ENCODE measurements around the gene ANKRD13B. TPM values are rescaled to one million over a fixed set of nuclear protein-coding genes. Genes with fewer than 3 reads are reported as not detected.

Gene ANKRD13B
- total RNA-seq, 1 donor from 2014 or later, result 36.1 TPM

DNA sequence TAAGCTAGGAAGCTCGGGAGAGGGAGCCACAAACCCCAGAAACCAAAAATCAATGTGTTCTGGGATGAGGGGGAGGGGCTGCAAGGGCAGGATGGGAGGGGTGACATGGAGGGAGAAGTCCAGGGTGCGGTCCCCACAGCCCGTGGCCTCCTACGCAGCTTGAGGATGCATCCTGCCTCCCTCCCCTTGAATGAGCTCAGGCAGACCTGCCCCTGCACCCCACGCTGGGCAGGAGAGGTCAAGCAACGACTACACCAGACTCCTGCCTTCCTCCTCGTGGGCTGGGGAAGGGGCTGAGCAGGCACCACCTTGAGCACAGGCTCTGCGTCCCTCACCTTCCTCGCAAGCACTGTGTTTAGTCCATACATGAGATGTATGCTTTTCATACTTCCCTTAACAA lies 3.9 kb downstream of the ANKRD13B start:
- no peaks in the 10 kb centered on the region for H3K36me3 Mint-ChIP-seq (ENCODE audit: unreplicated experiment)
- no peak for TF ChIP-seq CTCF (IDR thresholded peaks at IDR 0.05)
- no peak overlapping the region for H3K4me3 Mint-ChIP-seq (ENCODE audit: unreplicated experiment)
- H3K27me3 Mint-ChIP-seq (ENCODE audit: unreplicated experiment), result no peaks in the 10 kb centered on the region
- peaks cover 55% of the 10 kb centered on the region for H3K4me1 Mint-ChIP-seq (ENCODE audit: unreplicated experiment)
- no peak for DNase-seq (ENCODE audit: extremely low spot score, unreplicated experiment)
- no peaks in the 10 kb centered on the region for H3K9me3 Mint-ChIP-seq (ENCODE audit: unreplicated experiment)
- H3K27ac Mint-ChIP-seq (ENCODE audit: unreplicated experiment), result no peak overlapping the region

DNA sequence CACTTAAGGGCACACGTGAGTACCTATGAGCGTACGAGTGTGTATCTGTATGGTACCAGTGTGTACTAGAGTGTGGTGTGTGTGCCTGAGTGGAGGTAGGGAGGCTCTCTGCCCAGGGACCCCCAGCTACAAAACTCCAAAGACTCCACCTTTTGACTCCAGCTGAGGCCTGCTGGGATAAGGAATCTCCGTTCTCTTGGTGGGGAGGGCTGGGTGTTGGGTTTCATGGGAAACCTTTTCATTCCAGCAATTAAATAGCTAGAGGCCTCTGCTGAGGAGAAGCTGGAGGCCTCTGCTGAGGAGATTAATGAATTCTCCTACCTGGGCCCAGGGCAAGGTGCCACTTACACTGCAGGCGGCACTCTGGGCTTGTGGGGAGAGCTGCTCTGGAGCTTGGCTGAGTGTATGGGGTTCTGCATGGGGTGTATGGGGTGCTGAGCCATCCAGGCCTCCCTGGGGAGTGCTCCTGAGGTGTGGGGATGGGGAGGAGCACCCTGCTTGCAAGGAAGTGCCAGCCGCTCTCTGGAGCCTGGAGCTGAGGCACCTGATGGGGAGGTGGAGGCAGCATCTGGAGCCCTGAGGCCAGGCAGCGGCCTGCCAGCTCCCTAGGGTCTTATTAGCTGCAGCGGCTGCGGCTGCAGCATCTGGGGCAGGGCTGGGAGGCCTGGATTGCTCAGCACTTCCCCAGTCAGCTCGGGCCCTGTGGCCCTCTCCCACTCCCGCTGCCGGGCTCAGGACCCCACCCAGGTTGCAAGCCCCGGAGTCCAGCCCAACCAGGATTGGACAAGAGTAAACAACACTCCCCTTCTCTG lies 4.6 kb downstream of the ANKRD13B start:
- no peaks in the 10 kb centered on the region for H3K36me3 Mint-ChIP-seq (ENCODE audit: unreplicated experiment)
- peak overlapping the region; percentile 47 for H3K27ac Mint-ChIP-seq (ENCODE audit: unreplicated experiment)
- no peaks in the 10 kb centered on the region for H3K9me3 Mint-ChIP-seq (ENCODE audit: unreplicated experiment)
- DNase-seq (ENCODE audit: extremely low spot score, unreplicated experiment), result no peak
- H3K27me3 Mint-ChIP-seq (ENCODE audit: unreplicated experiment), result no peaks in the 10 kb centered on the region
- TF ChIP-seq CTCF (IDR thresholded peaks at IDR 0.05), result no peak
- H3K4me1 Mint-ChIP-seq (ENCODE audit: unreplicated experiment), result peaks cover 49% of the 10 kb centered on the region
- H3K4me3 Mint-ChIP-seq (ENCODE audit: unreplicated experiment), result no peak overlapping the region

DNA sequence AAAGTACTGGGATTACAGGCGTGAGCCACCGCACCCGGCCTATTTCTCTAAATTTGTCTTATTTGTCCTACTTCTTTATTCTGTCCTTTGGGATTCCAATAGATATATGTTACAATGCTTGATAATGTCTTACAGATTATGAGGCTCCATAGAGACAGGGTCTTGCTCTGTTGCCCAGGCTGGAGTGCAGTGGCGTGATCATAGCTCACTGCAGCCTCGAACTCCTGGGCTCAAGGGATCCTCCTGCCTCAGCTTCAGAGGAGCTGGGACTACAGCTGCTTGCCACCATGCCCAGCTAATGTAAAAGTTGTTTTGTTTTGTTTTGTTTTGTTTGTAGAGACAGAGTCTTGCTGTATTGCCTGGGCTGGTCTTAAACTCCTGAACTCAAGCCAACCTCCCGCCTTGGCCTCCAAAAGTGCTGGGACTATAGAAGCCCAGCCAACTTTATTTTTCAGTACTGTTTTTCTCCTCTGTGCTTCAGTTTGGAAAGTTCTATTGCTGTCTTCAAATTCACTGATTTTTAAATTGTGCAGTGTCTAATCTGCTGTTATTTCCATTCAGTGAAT lies 10.3 kb downstream of the ANKRD13B start:
- no peak for TF ChIP-seq CTCF (IDR thresholded peaks at IDR 0.05)
- DNase-seq (ENCODE audit: extremely low spot score, unreplicated experiment), result no peak
- Mint-ChIP-seq H3K27ac (ENCODE audit: unreplicated experiment) (no peak overlapping the region), H3K36me3 (ENCODE audit: unreplicated experiment) (no peaks in the 10 kb centered on the region), H3K9me3 (ENCODE audit: unreplicated experiment) (no peaks in the 10 kb centered on the region), H3K27me3 (ENCODE audit: unreplicated experiment) (no peaks in the 10 kb centered on the region), H3K4me1 (ENCODE audit: unreplicated experiment) (peaks cover 13% of the 10 kb centered on the region), H3K4me3 (ENCODE audit: unreplicated experiment) (no peak overlapping the region)

- Mint-ChIP-seq H3K27me3 (ENCODE audit: unreplicated experiment) (no peaks in the 10 kb centered on the region), H3K36me3 (ENCODE audit: unreplicated experiment) (no peaks in the 10 kb centered on the region), H3K4me3 (ENCODE audit: unreplicated experiment) (no peak overlapping the region), H3K9me3 (ENCODE audit: unreplicated experiment) (no peaks in the 10 kb centered on the region), H3K27ac (ENCODE audit: unreplicated experiment) (no peak overlapping the region), H3K4me1 (ENCODE audit: unreplicated experiment) (peaks cover 7% of the 10 kb centered on the region)
- TF ChIP-seq CTCF (IDR thresholded peaks at IDR 0.05), result no peak
- DNase-seq (ENCODE audit: extremely low spot score, unreplicated experiment), result no peak
Observed at GRCh38 chr17:29607557-29608195, 14.7 kb downstream of the ANKRD13B start.

DNA sequence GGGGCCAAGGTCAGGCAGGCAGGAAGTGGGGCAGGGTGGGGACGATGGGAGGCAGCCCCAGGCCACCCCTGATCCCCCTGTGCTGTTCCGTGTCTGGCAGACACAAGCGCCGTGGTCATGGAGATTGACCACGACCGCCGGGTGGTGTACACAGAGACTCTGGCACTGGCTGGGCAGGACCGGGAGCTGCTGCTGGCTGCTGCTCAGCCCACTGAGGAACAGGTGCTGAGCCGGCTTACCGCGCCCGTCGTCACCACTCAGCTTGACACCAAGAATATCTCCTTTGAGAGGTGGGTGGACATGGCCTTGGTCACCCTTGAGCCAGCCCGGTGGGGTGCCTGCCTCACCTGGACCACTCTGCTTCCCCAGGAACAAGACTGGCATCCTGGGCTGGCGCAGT lies 16.1 kb downstream of the ANKRD13B start:
- Mint-ChIP-seq H3K36me3 (ENCODE audit: unreplicated experiment) (peaks cover 2% of the 10 kb centered on the region), H3K27ac (ENCODE audit: unreplicated experiment) (no peak overlapping the region), H3K27me3 (ENCODE audit: unreplicated experiment) (no peaks in the 10 kb centered on the region), H3K9me3 (ENCODE audit: unreplicated experiment) (no peaks in the 10 kb centered on the region), H3K4me1 (ENCODE audit: unreplicated experiment) (no peaks in the 10 kb centered on the region), H3K4me3 (ENCODE audit: unreplicated experiment) (no peak overlapping the region)
- no peak for TF ChIP-seq CTCF (IDR thresholded peaks at IDR 0.05)
- DNase-seq (ENCODE audit: extremely low spot score, unreplicated experiment), result no peak
